ENCODE data around the gene ARFGAP3.

ARFGAP3 gene

GRCh38 chr22:42844756-42845155, 12.3 kb downstream of the ARFGAP3 start:
- Histone ChIP-seq H3K9me2 (replicated peaks; ENCODE audit: control insufficient read depth, low read length) (no peaks in the 10 kb centered on the region), H4K20me1 (ENCODE audit: control insufficient read depth, insufficient read depth, low read depth, low read length) (no peaks in the 10 kb centered on the region), H3K4me1 (ENCODE audit: control insufficient read depth, low read length) (no peaks in the 10 kb centered on the region), H3K4me3 (ENCODE audit: low read length) (no peak overlapping the region), H3K36me3 (ENCODE audit: control insufficient read depth, low read length) (no peaks in the 10 kb centered on the region), H3K27me3 (ENCODE audit: control insufficient read depth, low read length) (no peaks in the 10 kb centered on the region), H3K79me2 (ENCODE audit: control insufficient read depth, low read length) (no peaks in the 10 kb centered on the region), H3K27ac (ENCODE audit: low read depth, low read length) (no peak overlapping the region), H3F3A (ENCODE audit: control insufficient read depth, insufficient read depth) (no peaks in the 10 kb centered on the region), H3K4me2 (ENCODE audit: low read length) (no peak overlapping the region), H3K9me3 (ENCODE audit: control insufficient read depth, insufficient read depth, low read length) (no peaks in the 10 kb centered on the region)
- TF ChIP-seq EZH2phosphoT487 (IDR thresholded peaks at IDR 0.05; ENCODE audit: borderline replicate concordance, low read length) (no peak), CTCF (IDR thresholded peaks at IDR 0.05; ENCODE audit: low read depth, low read length, poor library complexity, severe bottlenecking) (no peak)

GRCh38 chr22:42842658-42843370, 14.3 kb downstream of the ARFGAP3 start:
- no peak overlapping the region for H3K4me2 ChIP-seq (ENCODE audit: low read length)
- no peaks in the 10 kb centered on the region for H3K4me1 ChIP-seq (ENCODE audit: control insufficient read depth, low read length)
- TF ChIP-seq EZH2phosphoT487 (IDR thresholded peaks at IDR 0.05; ENCODE audit: borderline replicate concordance, low read length) (no peak), CTCF (IDR thresholded peaks at IDR 0.05; ENCODE audit: low read depth, low read length, poor library complexity, severe bottlenecking) (no peak)
- no peaks in the 10 kb centered on the region for H3K9me2 ChIP-seq (replicated peaks; ENCODE audit: control insufficient read depth, low read length)
- H3K36me3 ChIP-seq (ENCODE audit: control insufficient read depth, low read length): no peaks in the 10 kb centered on the region
- H3F3A ChIP-seq (ENCODE audit: control insufficient read depth, insufficient read depth): no peaks in the 10 kb centered on the region
- no peak overlapping the region for H3K27ac ChIP-seq (ENCODE audit: low read depth, low read length)
- no peaks in the 10 kb centered on the region for H3K27me3 ChIP-seq (ENCODE audit: control insufficient read depth, low read length)
- no peaks in the 10 kb centered on the region for H3K79me2 ChIP-seq (ENCODE audit: control insufficient read depth, low read length)
- no peaks in the 10 kb centered on the region for H4K20me1 ChIP-seq (ENCODE audit: control insufficient read depth, insufficient read depth, low read depth, low read length)
- H3K9me3 ChIP-seq (ENCODE audit: control insufficient read depth, insufficient read depth, low read length): no peaks in the 10 kb centered on the region
- no peak overlapping the region for H3K4me3 ChIP-seq (ENCODE audit: low read length)

- Histone ChIP-seq H3K4me1 (ENCODE audit: control insufficient read depth, low read length) (no peaks in the 10 kb centered on the region), H3K9me2 (replicated peaks; ENCODE audit: control insufficient read depth, low read length) (no peaks in the 10 kb centered on the region), H3K4me2 (ENCODE audit: low read length) (no peak overlapping the region), H3F3A (ENCODE audit: control insufficient read depth, insufficient read depth) (no peaks in the 10 kb centered on the region), H3K4me3 (ENCODE audit: low read length) (no peak overlapping the region), H3K9me3 (ENCODE audit: control insufficient read depth, insufficient read depth, low read length) (no peaks in the 10 kb centered on the region), H3K27me3 (ENCODE audit: control insufficient read depth, low read length) (no peaks in the 10 kb centered on the region), H3K79me2 (ENCODE audit: control insufficient read depth, low read length) (no peaks in the 10 kb centered on the region), H3K27ac (ENCODE audit: low read depth, low read length) (no peak overlapping the region), H4K20me1 (ENCODE audit: control insufficient read depth, insufficient read depth, low read depth, low read length) (no peaks in the 10 kb centered on the region), H3K36me3 (ENCODE audit: control insufficient read depth, low read length) (no peaks in the 10 kb centered on the region)
- TF ChIP-seq CTCF (IDR thresholded peaks at IDR 0.05; ENCODE audit: low read depth, low read length, poor library complexity, severe bottlenecking): no peak
- TF ChIP-seq EZH2phosphoT487 (IDR thresholded peaks at IDR 0.05; ENCODE audit: borderline replicate concordance, low read length): no peak
Observed at GRCh38 chr22:42841444-42841843, 15.6 kb downstream of the ARFGAP3 start.
